Measurements from ENCODE around the gene GRIN1.

DNA sequence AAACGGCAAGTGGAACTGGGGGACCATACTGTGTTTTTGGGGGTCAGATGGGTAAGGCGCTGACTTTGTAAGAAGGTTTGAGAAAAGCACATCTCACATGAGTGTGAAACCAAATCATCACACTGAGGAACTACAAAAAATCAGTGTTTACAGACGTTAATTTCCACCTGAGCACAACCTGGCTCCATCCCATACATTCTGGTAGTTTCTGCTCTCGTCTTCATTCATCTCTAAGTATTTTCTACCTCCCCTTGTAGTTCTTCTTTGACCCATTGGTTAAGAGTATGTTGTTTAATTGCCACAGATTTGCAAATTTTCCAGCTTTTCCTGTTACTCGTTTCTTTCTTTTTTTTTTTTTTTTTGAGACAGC is 15.5 kb upstream of the GRIN1 start:
- TF ChIP-seq POLR2A (IDR thresholded peaks at IDR 0.05) (no peak), POLR2AphosphoS5 (IDR thresholded peaks at IDR 0.05) (no peak), EP300 (IDR thresholded peaks at IDR 0.05; ENCODE audit: low read depth) (no peak)
- TF ChIP-seq, protein P1, sequence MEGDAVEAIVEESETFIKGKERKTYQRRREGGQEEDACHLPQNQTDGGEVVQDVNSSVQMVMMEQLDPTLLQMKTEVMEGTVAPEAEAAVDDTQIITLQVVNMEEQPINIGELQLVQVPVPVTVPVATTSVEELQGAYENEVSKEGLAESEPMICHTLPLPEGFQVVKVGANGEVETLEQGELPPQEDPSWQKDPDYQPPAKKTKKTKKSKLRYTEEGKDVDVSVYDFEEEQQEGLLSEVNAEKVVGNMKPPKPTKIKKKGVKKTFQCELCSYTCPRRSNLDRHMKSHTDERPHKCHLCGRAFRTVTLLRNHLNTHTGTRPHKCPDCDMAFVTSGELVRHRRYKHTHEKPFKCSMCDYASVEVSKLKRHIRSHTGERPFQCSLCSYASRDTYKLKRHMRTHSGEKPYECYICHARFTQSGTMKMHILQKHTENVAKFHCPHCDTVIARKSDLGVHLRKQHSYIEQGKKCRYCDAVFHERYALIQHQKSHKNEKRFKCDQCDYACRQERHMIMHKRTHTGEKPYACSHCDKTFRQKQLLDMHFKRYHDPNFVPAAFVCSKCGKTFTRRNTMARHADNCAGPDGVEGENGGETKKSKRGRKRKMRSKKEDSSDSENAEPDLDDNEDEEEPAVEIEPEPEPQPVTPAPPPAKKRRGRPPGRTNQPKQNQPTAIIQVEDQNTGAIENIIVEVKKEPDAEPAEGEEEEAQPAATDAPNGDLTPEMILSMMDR (IDR thresholded peaks at IDR 0.05), result no peak
